ENCODE measurements around the gene SNRNP25.

The SNRNP25 gene

GRCh38 chr16:96935-97381, 43.3 kb downstream of the SNRNP25 start:
- DNase-seq: peak in 55 of 58 donors; percentile 21 to 90 (median 77)

DNA sequence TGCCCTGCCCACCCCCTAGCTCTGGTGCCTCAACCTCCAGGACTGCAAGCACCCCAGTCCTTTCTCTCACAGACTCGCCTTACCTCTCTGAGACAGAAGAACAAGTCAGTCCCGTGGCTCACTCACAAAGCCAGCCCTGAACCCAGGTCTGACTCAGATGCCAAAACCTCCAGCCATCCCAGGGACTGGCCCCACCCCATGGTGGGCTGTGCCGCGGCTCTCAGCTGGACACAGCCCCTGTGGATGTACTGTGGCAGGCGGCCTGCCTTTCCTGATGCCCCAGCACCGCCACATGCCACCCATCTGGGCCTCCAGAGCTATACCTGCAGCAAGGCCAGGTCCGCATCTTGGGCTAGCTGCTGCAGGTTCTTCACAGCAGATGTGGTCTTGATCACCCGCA, 44.2 kb downstream of the SNRNP25 start:
- no peak for DNase-seq

DNA sequence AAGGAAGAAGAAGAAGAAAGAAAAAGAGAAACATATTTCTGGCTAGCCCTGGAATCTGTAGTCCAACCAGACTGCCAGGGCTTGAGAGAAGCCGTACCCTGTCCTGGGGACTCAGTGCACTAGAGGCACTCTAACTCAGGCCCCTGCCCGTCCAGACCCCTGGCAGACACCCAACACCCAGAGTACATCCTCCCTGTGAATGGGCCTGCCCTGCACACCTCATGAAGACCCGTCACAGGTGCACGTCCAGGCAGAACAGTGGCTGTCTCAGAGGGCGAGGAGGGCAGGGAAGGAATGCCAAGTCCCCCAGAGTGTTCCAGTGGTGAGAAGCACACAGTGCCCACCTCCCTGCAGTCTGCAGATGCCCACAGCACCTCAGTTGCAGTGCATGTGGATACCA, 47.4 kb downstream of the SNRNP25 start:
- no peak for DNase-seq

- no peak for DNase-seq
Measured at GRCh38 chr16:101586-101985, 48.0 kb downstream of the SNRNP25 start.

DNA sequence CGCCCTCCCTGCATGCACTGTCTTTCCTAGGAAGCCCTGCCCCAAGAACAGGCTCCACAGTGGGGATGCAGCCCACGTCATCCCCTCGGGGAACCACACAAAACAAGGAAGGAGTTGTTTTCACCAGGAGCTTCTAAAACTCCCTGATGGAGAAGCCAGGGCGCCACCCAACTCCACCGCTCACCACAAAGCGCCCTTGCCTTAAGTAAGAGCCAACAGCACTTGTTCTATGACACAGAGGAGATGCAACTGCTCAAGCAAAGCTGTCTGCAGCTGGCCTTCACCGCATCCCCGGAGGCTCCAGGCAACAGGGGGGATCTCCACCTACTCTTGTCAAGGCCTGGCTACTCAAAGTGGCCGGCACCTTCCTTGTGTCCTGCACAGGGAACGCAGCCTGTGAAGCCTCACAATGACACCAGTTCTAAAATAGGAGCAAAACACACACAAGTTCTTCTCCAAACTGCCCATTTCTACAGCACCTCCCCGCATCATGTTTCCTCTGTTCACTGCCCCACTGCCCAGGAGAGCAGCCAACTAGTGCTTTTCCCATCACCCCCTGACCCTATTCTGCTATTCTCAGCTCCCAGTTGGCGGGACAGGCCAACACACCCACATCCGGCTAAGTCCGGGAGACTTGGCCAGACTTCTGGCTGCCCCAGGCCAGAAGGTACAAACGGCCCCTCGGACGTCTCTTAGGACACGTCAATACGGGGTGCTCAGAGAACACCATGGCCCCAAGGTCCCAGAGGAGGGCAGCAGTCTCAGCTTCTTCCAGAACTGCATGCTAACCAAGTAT, 48.6 kb downstream of the SNRNP25 start:
- peak in 43 of 58 donors; percentile 18 to 87 (median 53) for DNase-seq

DNA sequence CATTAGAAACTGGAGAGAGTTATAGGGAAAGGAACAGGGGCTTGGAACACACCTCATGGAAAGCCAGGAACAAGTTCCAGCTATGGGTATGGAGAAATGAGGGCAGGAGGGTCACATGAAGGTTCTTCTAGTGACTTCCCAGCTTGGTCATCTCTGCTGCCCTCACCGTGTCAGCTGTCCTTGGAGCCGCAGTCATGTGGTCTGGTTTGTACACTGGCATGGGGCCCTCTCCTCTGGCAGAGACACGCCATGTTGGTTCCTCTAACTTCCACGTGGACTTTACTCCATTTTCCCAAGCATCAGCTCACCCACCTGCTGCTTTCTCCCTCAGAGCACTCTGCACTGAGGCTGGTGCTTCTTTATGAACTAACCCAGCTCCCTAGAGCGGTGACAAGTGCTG, 50.7 kb downstream of the SNRNP25 start:
- DNase-seq: no peak

GRCh38 chr16:104928-105327, 51.3 kb downstream of the SNRNP25 start:
- DNase-seq: no peak

DNA sequence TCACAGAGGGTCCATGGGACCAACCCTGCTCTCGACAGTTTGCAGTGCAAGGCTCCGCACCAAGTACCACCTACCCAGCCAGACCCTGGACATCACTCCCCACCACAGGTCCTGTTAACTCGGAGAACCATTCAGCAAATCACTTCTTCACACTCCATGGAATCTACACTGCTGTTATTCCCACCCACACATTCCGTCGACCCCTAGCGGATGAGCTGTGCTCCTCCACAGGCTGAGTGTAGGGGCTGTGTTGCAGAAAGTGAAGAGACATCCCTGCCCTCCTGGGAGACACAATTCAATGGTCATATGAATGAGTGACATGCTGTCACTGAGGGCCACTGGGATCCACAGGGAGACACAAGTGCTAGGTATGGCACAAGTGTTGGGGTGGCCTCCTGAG, 51.9 kb downstream of the SNRNP25 start:
- no peak for DNase-seq

- peak in 42 of 58 donors; percentile 6 to 80 (median 43) for DNase-seq
Measured at GRCh38 chr16:106623-107324, 53.1 kb downstream of the SNRNP25 start.

Measured in anterior cingulate cortex (tissue), 58 donors.